CD1c-positive myeloid dendritic cell (primary cell): ENCODE data around the gene ACO2.
"Not testable (repeated sequence)": the region's sequence is repeated elsewhere in the genome, so short reads cannot be mapped to it uniquely, and the experiment has no call there.

Experiments used
- DNase-seq: peaks from one replicate; pipeline ENCODE4 v3.0.0-alpha.2; 2016; ENCODE audit errors: extremely low spot score

Gene ACO2

GRCh38 chr22:41448189-41448808 lies 20.6 kb upstream of the ACO2 start:
- DNase-seq, result peak; percentile 98

DNA sequence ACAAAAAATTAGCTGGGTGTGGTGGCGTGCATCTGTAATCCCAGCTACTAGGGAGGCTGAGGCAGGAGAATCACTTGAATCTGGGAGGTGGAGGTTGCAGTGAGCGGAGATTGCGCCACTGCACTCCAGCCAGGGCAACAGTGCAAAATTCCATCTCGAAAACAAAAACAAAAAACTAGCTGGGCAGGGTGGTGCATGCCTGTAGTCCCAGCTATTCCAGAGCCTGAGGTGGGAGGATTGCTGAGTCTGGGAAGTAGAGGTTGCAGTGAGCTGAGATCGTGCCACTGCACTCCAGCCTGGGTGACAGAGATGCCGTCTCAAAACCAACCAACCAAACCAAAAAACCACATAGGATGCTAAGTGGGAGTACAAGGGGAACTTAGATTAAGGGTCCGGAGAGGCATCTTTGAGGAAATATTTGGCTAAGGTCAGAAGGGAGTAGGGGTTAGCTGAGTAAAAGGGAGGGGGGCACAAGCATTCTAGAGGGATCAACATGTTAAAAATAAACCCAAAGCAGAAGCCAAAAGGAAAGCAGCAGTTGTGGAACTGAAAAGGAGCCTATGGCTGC lies 10.7 kb upstream of the ACO2 start:
- DNase-seq, result no peak

GRCh38 chr22:41459431-41459830 lies 9.5 kb upstream of the ACO2 start:
- DNase-seq, result no peak

DNA sequence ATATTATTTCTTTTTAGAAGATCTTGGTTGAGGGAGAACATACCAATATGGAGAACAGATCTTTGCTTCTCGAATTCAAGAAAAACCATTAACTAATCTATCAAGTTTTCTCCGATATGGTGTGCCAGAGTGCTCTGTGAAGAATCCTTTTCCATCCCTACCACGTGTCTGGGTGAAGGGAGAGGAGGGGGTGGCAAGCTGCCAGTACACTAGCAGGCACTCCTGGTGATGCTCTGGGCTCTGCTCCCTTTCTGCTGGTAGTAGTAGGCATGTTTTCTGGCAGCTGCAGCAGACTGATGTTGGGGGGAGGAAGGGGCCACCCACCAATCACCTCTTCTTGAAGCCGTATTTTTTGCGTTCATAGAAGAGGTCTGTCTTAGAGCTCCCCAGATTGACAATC lies 8.8 kb upstream of the ACO2 start:
- not testable (repeated sequence) for DNase-seq

- no peak for DNase-seq
Measured at GRCh38 chr22:41461901-41462300, 7.0 kb upstream of the ACO2 start.

GRCh38 chr22:41469218-41469851 lies 418 bp downstream of the ACO2 start:
- peak; percentile 63 for DNase-seq

DNA sequence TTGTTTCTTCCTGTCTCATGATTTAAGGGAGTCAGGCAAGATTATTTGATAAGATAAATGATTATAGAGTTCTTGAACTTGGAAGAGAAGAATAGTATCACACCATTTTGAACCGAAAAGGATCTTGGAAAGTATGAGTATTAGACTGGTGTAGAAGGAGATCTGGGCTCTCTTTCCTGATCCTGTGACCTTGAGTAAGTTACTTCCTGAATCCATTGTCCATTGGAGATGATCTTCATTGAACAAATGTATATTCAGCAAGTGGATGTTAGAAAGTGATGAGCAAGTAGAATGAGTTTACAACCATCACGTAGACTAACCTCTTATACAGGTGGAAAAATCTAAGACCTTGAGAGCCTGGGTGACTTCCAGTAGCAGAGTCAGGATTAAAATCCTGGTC lies 2.0 kb downstream of the ACO2 start:
- DNase-seq, result peak; percentile 31

GRCh38 chr22:41471568-41471967 lies 2.7 kb downstream of the ACO2 start:
- no peak for DNase-seq

GRCh38 chr22:41474872-41475451 lies 6.0 kb downstream of the ACO2 start:
- no peak for DNase-seq

DNA sequence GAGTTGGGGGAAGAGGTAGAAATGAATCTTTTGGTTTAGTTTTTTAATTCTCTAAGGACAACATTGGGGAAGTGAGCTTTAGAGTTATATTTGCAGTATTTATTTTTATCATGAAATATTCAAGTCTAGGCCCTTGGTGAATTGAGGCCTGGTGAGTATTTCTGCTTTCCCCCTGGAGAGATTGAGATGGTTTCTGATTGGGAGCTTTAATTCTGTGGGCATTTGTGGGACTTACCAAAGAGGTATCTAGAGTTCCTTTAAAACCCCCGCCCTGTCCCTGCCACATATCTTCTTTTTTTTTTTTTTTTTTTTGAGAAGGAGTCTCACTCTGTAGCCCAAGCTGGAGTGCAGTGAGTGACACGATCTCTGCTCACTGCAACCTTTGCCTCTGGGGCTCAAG lies 9.6 kb downstream of the ACO2 start:
- DNase-seq, result no peak

DNA sequence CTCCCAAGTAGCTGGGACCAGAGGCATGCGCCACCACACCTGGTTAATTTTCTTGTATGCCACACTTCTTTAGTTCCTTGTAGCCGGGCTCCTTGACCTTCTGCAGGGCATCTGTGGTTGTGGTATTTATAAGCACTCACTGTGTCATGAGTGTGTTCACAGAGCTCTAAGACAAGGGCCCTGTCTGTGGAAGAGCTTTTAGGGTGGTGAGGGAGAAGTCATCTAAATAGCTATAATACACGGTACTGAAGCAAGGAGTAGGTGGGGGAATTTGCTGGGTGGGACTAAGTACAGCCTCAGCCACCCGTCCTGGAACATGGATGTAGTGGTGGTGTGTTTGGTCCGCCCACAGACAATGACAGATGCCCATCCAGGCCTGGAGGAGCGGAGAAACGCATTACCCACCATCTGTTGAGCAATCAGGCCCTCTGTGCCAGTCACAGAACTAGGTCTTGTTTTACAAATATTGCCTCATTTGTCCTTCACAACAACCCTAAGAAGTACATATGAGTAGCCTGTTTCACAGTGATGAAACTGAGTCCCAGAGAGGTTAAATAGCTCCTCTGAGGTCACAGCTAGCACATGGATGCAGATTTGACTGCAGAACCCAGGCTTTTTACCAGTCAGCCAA lies 10.1 kb downstream of the ACO2 start:
- DNase-seq, result peak; percentile 81

- no peak for DNase-seq
Measured at GRCh38 chr22:41479671-41480396, 10.9 kb downstream of the ACO2 start.

- DNase-seq, result no peak
Measured at GRCh38 chr22:41480397-41480735, 11.4 kb downstream of the ACO2 start.

- no peak for DNase-seq
Measured at GRCh38 chr22:41481131-41481830, 12.4 kb downstream of the ACO2 start.

DNA sequence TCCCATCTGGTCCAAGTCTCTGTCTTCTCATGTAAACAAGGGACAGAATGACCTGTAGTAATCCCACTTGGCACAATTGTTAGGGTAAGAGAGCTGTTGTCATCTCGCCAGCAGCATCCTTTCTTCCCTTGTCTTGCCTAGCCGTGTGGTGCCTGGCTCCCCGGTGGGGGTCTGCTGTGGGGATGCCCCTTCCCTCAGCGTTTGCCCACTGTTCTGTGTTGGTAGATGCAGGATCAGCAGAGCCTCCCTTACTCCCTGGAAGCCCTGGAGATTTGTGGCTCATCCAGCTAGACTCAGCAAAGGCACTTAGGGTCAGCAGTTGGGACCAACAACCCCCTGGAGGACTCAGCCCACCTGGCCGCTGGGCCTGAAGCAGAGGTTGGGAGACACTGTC lies 13.0 kb downstream of the ACO2 start:
- DNase-seq, result no peak

DNA sequence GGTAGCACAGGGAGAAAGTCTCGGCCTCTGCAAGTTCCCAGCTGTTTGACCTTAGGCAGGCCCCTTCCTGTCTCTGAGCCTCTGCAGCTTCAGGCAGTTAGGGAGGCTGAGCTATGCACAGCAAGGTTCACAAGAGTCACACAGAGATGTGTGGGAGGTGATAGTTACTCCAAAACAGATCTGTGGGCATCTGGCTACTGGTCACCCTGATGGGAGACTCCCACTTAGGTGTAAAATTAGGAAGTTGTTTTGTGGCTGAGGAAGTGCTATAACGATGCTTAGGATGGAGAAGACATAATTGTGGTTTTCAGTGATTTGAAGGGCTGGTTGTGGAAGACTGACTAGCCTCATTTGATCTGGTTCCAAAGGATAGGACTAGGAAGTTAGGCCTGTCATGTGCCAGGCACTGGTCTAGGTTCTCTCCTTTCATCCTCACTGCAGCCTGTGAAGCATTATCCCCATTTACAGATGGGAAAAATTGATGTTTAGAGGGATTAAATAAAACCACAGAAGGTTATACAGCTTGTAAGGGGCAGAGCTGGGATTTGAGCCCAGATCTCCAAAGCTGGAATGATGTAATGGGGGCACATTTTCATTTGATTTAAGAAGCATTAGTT lies 13.5 kb downstream of the ACO2 start:
- DNase-seq, result peak; percentile 85

DNA sequence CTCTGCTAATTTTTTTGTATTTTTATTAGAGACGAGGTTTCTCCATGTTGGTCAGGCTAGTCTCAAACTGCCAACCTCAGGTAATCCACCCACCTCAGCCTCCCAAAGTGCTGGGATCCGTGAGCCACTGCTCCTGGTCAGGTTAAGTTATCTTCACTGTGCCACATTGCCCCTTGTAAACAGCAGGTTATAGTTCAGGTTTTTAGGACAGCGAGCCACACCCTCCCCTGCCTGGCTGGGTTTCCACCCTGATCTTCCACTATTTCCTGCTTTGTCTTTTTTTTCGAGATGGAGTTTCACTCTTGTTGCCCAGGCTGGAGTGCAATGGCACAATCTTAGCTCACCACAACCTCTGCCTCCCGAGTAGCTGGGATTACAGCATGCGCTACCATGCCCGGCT lies 16.1 kb downstream of the ACO2 start:
- no peak for DNase-seq

DNA sequence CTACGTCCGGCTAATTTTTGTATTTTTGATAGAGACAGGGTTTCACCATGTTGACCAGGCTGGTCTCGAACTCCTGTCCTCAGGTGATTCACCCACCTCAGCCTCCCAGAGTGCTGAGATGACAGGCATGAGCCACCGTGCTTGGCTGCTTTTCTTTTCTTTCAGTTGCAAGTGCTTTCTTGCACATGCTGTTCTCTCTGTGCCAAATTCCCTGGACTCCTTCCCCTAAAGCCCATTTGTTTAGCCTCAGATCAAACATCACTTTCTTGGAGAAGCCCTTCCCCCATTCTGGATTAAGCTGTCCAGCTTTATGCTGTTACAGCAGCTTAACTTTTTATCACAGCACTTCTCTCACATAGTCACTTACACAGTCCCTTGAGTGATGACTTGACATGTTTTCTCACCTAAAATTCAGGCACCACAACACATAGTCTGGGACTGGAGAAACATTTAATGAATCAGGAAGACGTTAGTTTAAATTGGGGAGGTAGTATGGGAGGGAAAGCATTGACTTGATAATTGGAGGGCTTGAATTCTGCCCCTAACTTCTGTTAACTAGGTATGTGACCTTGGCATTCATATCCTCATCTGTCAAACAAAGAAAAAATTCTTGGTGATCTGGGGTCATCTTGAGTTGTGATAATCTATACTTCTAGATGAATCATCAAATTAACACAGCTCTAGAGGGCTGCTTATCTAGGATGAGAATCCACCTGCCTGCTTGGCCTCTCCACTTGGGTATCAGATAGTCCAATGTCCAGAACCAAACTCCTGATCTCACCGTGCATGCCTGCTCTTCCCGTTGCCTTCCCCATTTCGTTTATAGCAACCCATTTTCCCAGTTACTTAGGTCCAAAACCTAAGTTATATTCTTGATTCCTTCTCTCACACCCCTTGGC lies 18.4 kb downstream of the ACO2 start:
- DNase-seq, result no peak

- no peak for DNase-seq
Measured at GRCh38 chr22:41488076-41488475, 19.2 kb downstream of the ACO2 start.
